Activated CD4-positive, alpha-beta T cell treated with anti-CD3 and anti-CD28 coated beads for 36 hours (primary cell): ENCODE results near the gene LSG1. TPM values are rescaled to one million over a fixed set of nuclear protein-coding genes. Genes with fewer than 3 reads are reported as not detected.
A peak's percentile ranks its signal among the peaks of the same experiment; 100 is the strongest.

Experiments used
- ATAC-seq: fragments of 200-7000 bp; cut with Tn5 transposase; one replicate; pipeline ENCODE4 v1.10.0; 2021; ENCODE audit warnings: mild to moderate bottlenecking, moderate library complexity
- CTCF ChIA-PET: fragments of 350-600 bp; sonication (Branson Sonifier 250); formaldehyde crosslinking; loops from one replicate; lab custom pipeline; 2021; ENCODE audit warnings: antibody characterized with exemption; lab: Charles Lee
- POLR2A ChIA-PET: fragments of 350-600 bp; sonication (Branson Sonifier 250); formaldehyde crosslinking; loops from one replicate; lab custom pipeline; 2021; ENCODE audit warnings: antibody characterized with exemption, inconsistent platforms; lab: Charles Lee
- DNase-seq: peaks from one replicate; pipeline ENCODE4 v3.0.0-alpha.2; 2020
- H3K27ac Mint-ChIP-seq: one replicate; pipeline ENCODE4 v1.8.0; 2021; ENCODE audit warnings: mixed read lengths
- H3K27me3 Mint-ChIP-seq: one replicate; pipeline ENCODE4 v1.8.0; 2021; ENCODE audit warnings: mixed read lengths
- H3K36me3 Mint-ChIP-seq: one replicate; pipeline ENCODE4 v1.8.0; 2021; ENCODE audit warnings: low read depth, mixed read lengths
- H3K4me1 Mint-ChIP-seq: one replicate; pipeline ENCODE4 v1.8.0; 2021; ENCODE audit warnings: mixed read lengths
- H3K4me3 Mint-ChIP-seq: one replicate; pipeline ENCODE4 v1.8.0; 2021; ENCODE audit warnings: mild to moderate bottlenecking, moderate library complexity, mixed read lengths
- H3K9me3 Mint-ChIP-seq: one replicate; pipeline ENCODE4 v1.8.0; 2021; ENCODE audit warnings: low read depth, mixed read lengths
- intact Hi-C, 2 experiments: fragments of 100-400 bp; cut with DNase I in 1 of 2; cut with micrococcal nuclease in 1 of 2; formaldehyde crosslinking; loops; one replicate each; pipeline versions ENCODE4 v1.14.2 to v1.15.1; 2022 to 2024; cut with DNase I, micrococcal nuclease
- total RNA-seq, 2 experiments: library from RNA; stranded (reverse); gene quantifications; one replicate each; pipeline ENCODE4 v1.2.3, GENCODE V29; 2021

The LSG1 gene
- total RNA-seq, 2 experiments from 2014 or later, result 41.4 to 43.9 TPM

- peak; percentile 53 for DNase-seq
- peaks cover 65% of the 10 kb centered on the region for H3K4me1 Mint-ChIP-seq
These were observed 15.0 kb upstream of the LSG1 start for GRCh38 chr3:194686816-194687637.

GRCh38 chr3:194686414-194686815 lies 14.4 kb upstream of the LSG1 start:
- no peaks in the 10 kb centered on the region for H3K9me3 Mint-ChIP-seq
- intact Hi-C loops, result loop anchor here (5.0 to 10.0 kb wide), 6 partner anchors 261 to 856 kb away; partner anchors contain the start of genes ACAP2 (in 1 of the 2) and PPP1R2 (in 1 of the 2)
- H3K27ac Mint-ChIP-seq, result no peak overlapping the region

More at GRCh38 chr3:194686816-194687637, 15.0 kb upstream of the LSG1 start:
- Mint-ChIP-seq H3K9me3 (no peaks in the 10 kb centered on the region), H3K27me3 (peaks cover 38% of the 10 kb centered on the region), H3K27ac (peak overlapping the region; percentile 69), H3K36me3 (peaks cover 2% of the 10 kb centered on the region), H3K4me3 (peak overlapping the region; percentile 78)
- CTCF ChIA-PET, result interaction anchor here (0.6 to 9.1 kb wide), 21 partner anchors 8 to 655 kb away, joined by 3 to 156 read pairs (median 3); partner anchors contain the start of genes LSG1 and TMEM44
- intact Hi-C loops, result loop anchor here (1.0 to 10.0 kb wide), 7 partner anchors 260 to 855 kb away; partner anchors contain the start of genes ACAP2 (in 1 of the 2) and PPP1R2 (in 1 of the 2)
- POLR2A ChIA-PET, result interaction anchor here (0.6 to 1.9 kb wide), 4 partner anchors 12 to 583 kb away, joined by 3 to 7 read pairs (median 6); partner anchors contain the start of genes LSG1 and XXYLT1
- ATAC-seq, result peak; percentile 1

GRCh38 chr3:194685718-194686413 lies 13.9 kb upstream of the LSG1 start, which contains the start of gene FAM43A:
Gene FAM43A (plus strand): TSS chr3:194685883. CDS start chr3:194686827, 944 bp downstream.
- peaks cover 64% of the 10 kb centered on the region for H3K4me1 Mint-ChIP-seq
- peak within 1 kb of the TSS; percentile 40 for H3K27ac Mint-ChIP-seq
- ATAC-seq (peak; percentile 61), DNase-seq (peak; percentile 84)
- no peaks in the 10 kb centered on the region for H3K9me3 Mint-ChIP-seq
- CTCF ChIA-PET, result interaction anchor here (1.0 to 9.1 kb wide), 4 partner anchors 13 to 276 kb away, joined by 3 to 156 read pairs (median 3); partner anchors contain the start of gene LSG1
- intact Hi-C loops, result loop anchor here (1.0 to 10.0 kb wide), 9 partner anchors 11 to 856 kb away; partner anchors contain the start of genes ACAP2 (in 1 of the 2) and PPP1R2 (in 1 of the 2)
- peaks cover 41% of the 10 kb centered on the region for H3K27me3 Mint-ChIP-seq
- H3K4me3 Mint-ChIP-seq, result peak within 1 kb of the TSS; percentile 78
- H3K36me3 Mint-ChIP-seq, result peaks cover 2% of the 10 kb centered on the region
- POLR2A ChIA-PET, result interaction anchor here (0.6 to 1.2 kb wide), 2 partner anchors 84 to 585 kb away, joined by 4 to 7 read pairs; partner anchors contain the start of gene XXYLT1

More at GRCh38 chr3:194686414-194686815, 14.4 kb upstream of the LSG1 start:
- peaks cover 66% of the 10 kb centered on the region for H3K4me1 Mint-ChIP-seq
- POLR2A ChIA-PET, result interaction anchor here (0.6 to 1.9 kb wide), 3 partner anchors 11 to 584 kb away, joined by 4 to 7 read pairs (median 7); partner anchors contain the start of gene XXYLT1
- ATAC-seq, result no peak
- H3K36me3 Mint-ChIP-seq, result peaks cover 2% of the 10 kb centered on the region
- no peak for DNase-seq
- CTCF ChIA-PET, result interaction anchor here (0.6 to 9.1 kb wide), 7 partner anchors 7 to 291 kb away, joined by 3 to 156 read pairs (median 3); partner anchors contain the start of gene LSG1
- peaks cover 38% of the 10 kb centered on the region for H3K27me3 Mint-ChIP-seq
- H3K4me3 Mint-ChIP-seq, result peak overlapping the region; percentile 78

- H3K27me3 Mint-ChIP-seq, result peaks cover 41% of the 10 kb centered on the region
- ATAC-seq, result peak; percentile 63
- peaks cover 2% of the 10 kb centered on the region for H3K36me3 Mint-ChIP-seq
- no peak for DNase-seq
- ChIA-PET CTCF (interaction anchor here (1.0 to 9.1 kb wide), 3 partner anchors 8 to 276 kb away, joined by 3 to 156 read pairs (median 3); partner anchors contain the start of gene LSG1), POLR2A (interaction anchor here (0.8 to 1.2 kb wide), 2 partner anchors 13 to 585 kb away, joined by 3 to 7 read pairs; partner anchors contain the start of gene XXYLT1)
- no peaks in the 10 kb centered on the region for H3K9me3 Mint-ChIP-seq
- peak overlapping the region; percentile 40 for H3K27ac Mint-ChIP-seq
- H3K4me1 Mint-ChIP-seq, result peaks cover 59% of the 10 kb centered on the region
- intact Hi-C loops, result loop anchor here (1.0 to 10.0 kb wide), 9 partner anchors 10 to 857 kb away; partner anchors contain the start of genes ACAP2 (in 1 of the 2) and PPP1R2 (in 1 of the 2)
- H3K4me3 Mint-ChIP-seq, result peak overlapping the region; percentile 78
These were observed 13.2 kb upstream of the LSG1 start for GRCh38 chr3:194685065-194685717.

- ATAC-seq (no peak), DNase-seq (no peak)
- intact Hi-C loops, result loop anchor here (2.0 to 10.0 kb wide), 5 partner anchors 85 to 841 kb away; partner anchors contain the start of genes ACAP2 (in 1 of the 2) and XXYLT1 (in 1 of the 2)
- Mint-ChIP-seq H3K27ac (no peak overlapping the region), H3K4me3 (no peak overlapping the region), H3K9me3 (no peaks in the 10 kb centered on the region), H3K36me3 (peaks cover 2% of the 10 kb centered on the region), H3K27me3 (peaks cover 29% of the 10 kb centered on the region), H3K4me1 (peaks cover 44% of the 10 kb centered on the region)
- ChIA-PET CTCF (interaction anchor here (0.6 to 9.1 kb wide), 18 partner anchors 10 to 588 kb away, joined by 3 to 156 read pairs (median 5); partner anchors contain the start of genes LSG1 and XXYLT1), POLR2A (interaction anchor here (0.6 to 1.3 kb wide), 2 partner anchors 258 to 575 kb away, joined by 3 to 4 read pairs; no protein-coding TSS in a partner anchor)
These were observed 11.4 kb upstream of the LSG1 start for GRCh38 chr3:194683380-194683779.

GRCh38 chr3:194682694-194683310 lies 10.8 kb upstream of the LSG1 start:
- intact Hi-C loops, result loop anchor here (1.0 to 10.0 kb wide), 7 partner anchors 86 to 842 kb away; partner anchors contain the start of genes ACAP2 (in 1 of the 2) and XXYLT1 (in 1 of the 2)
- no peak overlapping the region for H3K27ac Mint-ChIP-seq
- POLR2A ChIA-PET, result interaction anchor here (0.6 to 1.3 kb wide), 2 partner anchors 259 to 576 kb away, joined by 3 to 4 read pairs; no protein-coding TSS in a partner anchor

GRCh38 chr3:194682189-194682693 lies 10.2 kb upstream of the LSG1 start:
- intact Hi-C loops, result loop anchor here (1.0 to 10.0 kb wide), 7 partner anchors 87 to 843 kb away; partner anchors contain the start of genes ACAP2 (in 1 of the 2) and XXYLT1 (in 1 of the 2)
- ChIA-PET CTCF (interaction anchor here (0.6 to 9.1 kb wide), 48 partner anchors 9 to 839 kb away, joined by 3 to 156 read pairs (median 3); partner anchors contain the start of genes LSG1 and XXYLT1), POLR2A (interaction anchor here (1.3 kb wide), 1 partner anchor 577 kb away, joined by 4 read pairs; no protein-coding TSS in a partner anchor)
- peaks cover 31% of the 10 kb centered on the region for H3K27me3 Mint-ChIP-seq
- H3K36me3 Mint-ChIP-seq, result no peaks in the 10 kb centered on the region
- DNase-seq (no peak), ATAC-seq (no peak)
- H3K9me3 Mint-ChIP-seq, result no peaks in the 10 kb centered on the region
- H3K4me3 Mint-ChIP-seq, result no peak overlapping the region
- H3K27ac Mint-ChIP-seq, result no peak overlapping the region
- H3K4me1 Mint-ChIP-seq, result peaks cover 39% of the 10 kb centered on the region

More at GRCh38 chr3:194682694-194683310, 10.8 kb upstream of the LSG1 start:
- Mint-ChIP-seq H3K9me3 (no peaks in the 10 kb centered on the region), H3K4me1 (peaks cover 41% of the 10 kb centered on the region), H3K4me3 (no peak overlapping the region), H3K27me3 (peaks cover 30% of the 10 kb centered on the region), H3K36me3 (peaks cover 2% of the 10 kb centered on the region)
- CTCF ChIA-PET, result interaction anchor here (0.6 to 9.1 kb wide), 52 partner anchors 8 to 838 kb away, joined by 3 to 156 read pairs (median 3); partner anchors contain the start of genes LSG1 and XXYLT1
- ATAC-seq (peak; percentile 73), DNase-seq (peak; percentile 77)

- H3K36me3 Mint-ChIP-seq, result no peaks in the 10 kb centered on the region
- DNase-seq (no peak), ATAC-seq (no peak)
- H3K27me3 Mint-ChIP-seq, result peaks cover 33% of the 10 kb centered on the region
- CTCF ChIA-PET, result interaction anchor here (0.6 to 9.1 kb wide), 3 partner anchors 8 to 579 kb away, joined by 4 to 156 read pairs (median 6); partner anchors contain the start of gene LSG1
- POLR2A ChIA-PET, result no interaction called here
- no peak overlapping the region for H3K27ac Mint-ChIP-seq
- intact Hi-C loops, result loop anchor here in 1 of 2 experiments (10.0 kb wide), 2 partner anchors 764 to 844 kb away; partner anchors contain the start of gene ACAP2
- H3K4me1 Mint-ChIP-seq, result peaks cover 40% of the 10 kb centered on the region
- no peaks in the 10 kb centered on the region for H3K9me3 Mint-ChIP-seq
- H3K4me3 Mint-ChIP-seq, result no peak overlapping the region
These were observed 9.1 kb upstream of the LSG1 start for GRCh38 chr3:194680888-194681615.
